Adipocyte (in vitro differentiated cells): ENCODE data around the gene MID1.
"Not testable (repeated sequence)": the region's sequence is repeated elsewhere in the genome, so short reads cannot be mapped to it uniquely, and the experiment has no call there.

Experiments used
- DNase-seq: peaks from one replicate; pipeline ENCODE4 v3.0.0-alpha.2; 2015; ENCODE audit warnings: low read depth
- H3K27me3 ChIP-seq: replicated peaks from 2 replicates; pipeline ENCODE4 v1.7.0; 2013; ENCODE audit warnings: mild to moderate bottlenecking, low read length, moderate library complexity; ENCODE audit not compliant: control insufficient read depth, insufficient read depth
- H3K36me3 ChIP-seq: 2 replicates; pipeline ENCODE4 v1.7.0; 2013; ENCODE audit warnings: low read length, mild to moderate bottlenecking, moderate library complexity; ENCODE audit not compliant: control insufficient read depth, insufficient read depth, severe bottlenecking
- H3K4me1 ChIP-seq: 2 replicates; pipeline ENCODE4 v1.7.0; 2013; ENCODE audit warnings: mild to moderate bottlenecking, low read length, moderate library complexity; ENCODE audit not compliant: control insufficient read depth, insufficient read depth
- H3K4me3 ChIP-seq: 2 replicates; pipeline ENCODE4 v1.7.0; 2013; ENCODE audit warnings: mild to moderate bottlenecking, low read length, moderate library complexity
- H3K9ac ChIP-seq: 2 replicates; pipeline ENCODE4 v1.7.0; 2013; ENCODE audit warnings: mild to moderate bottlenecking, low read length, moderate library complexity
- H3K9me3 ChIP-seq: 2 replicates; pipeline ENCODE4 v1.7.0; 2013; ENCODE audit warnings: mild to moderate bottlenecking, low read length, moderate library complexity; ENCODE audit not compliant: control insufficient read depth

MID1 gene

DNA sequence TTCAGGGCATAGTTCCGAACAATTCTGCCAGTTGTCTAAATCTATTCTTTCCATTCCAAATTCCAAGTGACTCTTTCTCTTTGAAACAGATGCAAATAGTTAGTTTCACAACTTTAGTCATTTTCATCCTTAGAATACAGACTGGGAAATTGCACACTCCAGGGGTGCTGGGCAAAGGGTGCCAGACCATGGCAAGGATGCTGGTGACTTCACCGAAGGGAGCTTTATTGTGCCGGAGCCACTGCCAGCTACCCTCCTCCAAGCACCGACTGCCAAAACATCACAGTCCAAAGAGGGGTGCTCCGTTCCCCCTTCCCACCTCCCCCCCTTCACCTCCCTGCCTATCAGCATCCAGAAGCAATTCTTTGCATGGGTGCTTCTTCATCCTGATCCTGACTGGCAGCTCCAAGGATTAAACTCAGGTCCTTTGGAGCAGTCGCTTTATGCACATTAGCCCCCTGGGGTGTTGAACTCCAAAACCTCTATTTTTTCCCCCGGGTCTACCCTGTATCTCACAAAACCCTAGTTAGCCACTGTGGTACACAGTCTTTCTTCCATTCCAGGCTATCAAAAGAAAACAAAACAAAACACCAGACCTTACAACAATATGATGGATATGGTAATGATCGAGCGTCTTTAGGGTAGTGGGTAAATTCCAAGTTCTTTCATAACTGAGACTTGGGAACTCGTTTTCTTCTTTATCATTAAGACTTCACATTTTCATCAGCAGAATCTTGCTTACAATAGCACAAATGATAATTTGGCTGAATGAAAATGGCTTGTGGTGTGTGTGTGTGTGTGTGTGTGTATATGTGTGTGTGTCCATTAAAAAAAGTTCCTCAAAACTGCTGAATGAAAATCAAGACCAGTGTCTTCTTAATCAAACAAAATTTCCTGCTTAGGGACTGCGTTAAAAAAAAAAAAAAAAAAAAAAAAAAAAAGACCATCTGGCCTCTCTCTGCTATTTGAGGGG is 28.7 kb downstream of the MID1 start:
- Histone ChIP-seq H3K9ac (no peak overlapping the region), H3K36me3 (no peaks in the 10 kb centered on the region), H3K27me3 (no peaks in the 10 kb centered on the region), H3K4me3 (no peak overlapping the region), H3K4me1 (no peaks in the 10 kb centered on the region), H3K9me3 (no peaks in the 10 kb centered on the region)
- no peak for DNase-seq

- H3K4me3 ChIP-seq, H3K9ac ChIP-seq, H3K9me3 ChIP-seq, H3K4me1 ChIP-seq, H3K27me3 ChIP-seq, DNase-seq, H3K36me3 ChIP-seq: not testable (repeated sequence)
These were observed 30.6 kb downstream of the MID1 start for GRCh38 chrX:10589787-10590186.

DNA sequence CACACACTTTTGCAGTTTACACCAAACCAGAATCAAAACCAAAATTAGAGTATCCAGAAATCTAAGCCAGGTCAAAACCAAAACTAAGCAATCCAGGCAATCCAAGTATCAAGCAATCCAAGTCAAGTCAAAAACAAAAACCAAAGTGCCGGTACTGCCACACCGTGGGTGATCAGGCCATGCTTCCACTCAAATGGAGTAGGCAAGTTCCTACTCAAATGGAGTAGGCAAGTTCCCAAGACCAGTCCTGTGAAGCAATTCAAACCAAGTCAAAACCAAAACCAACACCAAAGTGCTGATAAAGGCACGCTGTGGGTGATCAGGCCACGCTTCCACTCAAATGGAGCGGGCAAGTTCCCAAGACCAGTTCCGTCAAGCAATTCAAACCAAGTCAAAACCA is 31.3 kb downstream of the MID1 start:
- no peak overlapping the region for H3K9ac ChIP-seq
- H3K4me1 ChIP-seq: no peaks in the 10 kb centered on the region
- no peaks in the 10 kb centered on the region for H3K36me3 ChIP-seq
- no peak for DNase-seq
- no peaks in the 10 kb centered on the region for H3K27me3 ChIP-seq
- H3K9me3 ChIP-seq: peaks cover 8% of the 10 kb centered on the region
- no peak overlapping the region for H3K4me3 ChIP-seq

- peaks cover 10% of the 10 kb centered on the region for H3K4me1 ChIP-seq
- not testable (repeated sequence) for DNase-seq, H3K9ac ChIP-seq, H3K4me3 ChIP-seq, H3K36me3 ChIP-seq, H3K27me3 ChIP-seq
- H3K9me3 ChIP-seq: peaks cover 14% of the 10 kb centered on the region
These were observed 35.5 kb downstream of the MID1 start for GRCh38 chrX:10584882-10585281.

GRCh38 chrX:10582945-10583344 is 37.4 kb downstream of the MID1 start:
- H3K4me1 ChIP-seq: peaks cover 25% of the 10 kb centered on the region
- no peaks in the 10 kb centered on the region for H3K27me3 ChIP-seq
- DNase-seq: peak; percentile 24
- peaks cover 14% of the 10 kb centered on the region for H3K9me3 ChIP-seq
- H3K36me3 ChIP-seq: no peaks in the 10 kb centered on the region
- no peak overlapping the region for H3K4me3 ChIP-seq
- H3K9ac ChIP-seq: no peak overlapping the region

DNA sequence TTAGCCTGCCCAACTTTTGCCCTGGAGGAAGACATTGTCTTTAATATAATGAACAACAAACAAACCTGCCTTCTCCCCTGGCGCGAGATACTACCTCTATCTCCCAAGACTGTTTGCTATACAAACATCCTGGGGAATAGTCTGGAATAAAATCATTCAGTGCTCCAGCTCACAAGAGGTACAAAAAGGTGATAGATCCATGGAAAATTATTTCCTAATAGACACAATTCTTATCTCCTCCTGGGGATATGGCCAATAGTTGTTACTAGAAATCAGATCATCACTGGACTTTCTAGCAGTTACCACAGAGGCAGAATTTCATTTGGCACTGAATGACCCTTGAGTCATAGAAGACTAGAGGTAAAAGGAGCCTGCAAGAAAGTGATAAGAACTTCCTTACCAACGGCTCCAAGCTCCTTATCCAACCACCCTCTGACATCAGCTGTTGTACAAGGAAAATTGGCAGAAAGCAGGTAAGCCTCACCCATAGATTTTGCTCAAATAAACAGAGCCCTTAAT is 38.1 kb downstream of the MID1 start:
- peaks cover 14% of the 10 kb centered on the region for H3K9me3 ChIP-seq
- H3K36me3 ChIP-seq: no peaks in the 10 kb centered on the region
- no peak overlapping the region for H3K4me3 ChIP-seq
- H3K9ac ChIP-seq: no peak overlapping the region
- H3K4me1 ChIP-seq: peaks cover 28% of the 10 kb centered on the region
- DNase-seq: no peak
- H3K27me3 ChIP-seq: no peaks in the 10 kb centered on the region

DNA sequence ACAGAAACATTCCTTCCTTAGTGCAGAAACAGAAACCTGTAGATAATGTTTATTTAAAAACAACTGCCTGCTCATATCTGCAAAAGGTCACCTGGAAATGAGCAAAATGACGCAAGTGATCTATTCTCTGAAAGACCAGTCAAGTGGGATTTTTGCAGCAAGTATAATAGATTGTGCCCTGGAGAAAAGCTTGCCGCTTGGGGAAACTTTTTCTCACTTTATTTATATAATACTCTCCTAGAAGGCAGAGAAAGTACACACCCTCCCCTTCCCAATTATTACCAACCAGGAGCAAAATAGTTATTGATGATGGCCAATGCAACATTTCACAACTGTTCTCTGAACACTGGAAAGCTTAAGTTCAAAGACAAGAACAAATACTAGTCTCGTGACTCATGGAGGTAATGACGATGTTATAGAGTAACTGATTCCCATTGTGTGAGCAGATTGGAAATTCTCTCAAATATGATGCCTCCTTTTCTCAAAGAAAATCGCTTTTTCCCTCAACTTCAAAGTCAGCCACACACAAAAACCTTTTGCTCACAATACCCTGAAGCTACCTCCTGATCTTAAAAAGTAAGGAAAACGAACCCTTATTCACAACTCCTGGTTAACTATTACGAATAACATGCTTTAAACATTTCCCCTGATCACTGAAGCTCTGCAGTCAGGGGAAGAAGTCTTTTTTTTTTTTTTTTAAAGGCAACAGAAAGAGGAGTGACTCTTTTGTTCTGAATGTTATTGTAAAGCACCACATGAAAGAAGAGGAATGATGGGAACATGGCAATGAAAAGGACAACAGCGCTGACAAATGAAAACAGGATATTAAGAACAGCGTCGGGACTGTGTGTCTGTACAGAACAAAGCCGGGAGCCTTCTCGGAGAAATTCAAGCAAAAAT is 41.0 kb downstream of the MID1 start:
- peak overlapping the region; percentile 2 for H3K9ac ChIP-seq
- H3K9me3 ChIP-seq: peaks cover 9% of the 10 kb centered on the region
- H3K27me3 ChIP-seq: no peaks in the 10 kb centered on the region
- H3K4me3 ChIP-seq: peak overlapping the region; percentile 40
- H3K4me1 ChIP-seq: peaks cover 38% of the 10 kb centered on the region
- no peaks in the 10 kb centered on the region for H3K36me3 ChIP-seq
- DNase-seq: peak; percentile 67

DNA sequence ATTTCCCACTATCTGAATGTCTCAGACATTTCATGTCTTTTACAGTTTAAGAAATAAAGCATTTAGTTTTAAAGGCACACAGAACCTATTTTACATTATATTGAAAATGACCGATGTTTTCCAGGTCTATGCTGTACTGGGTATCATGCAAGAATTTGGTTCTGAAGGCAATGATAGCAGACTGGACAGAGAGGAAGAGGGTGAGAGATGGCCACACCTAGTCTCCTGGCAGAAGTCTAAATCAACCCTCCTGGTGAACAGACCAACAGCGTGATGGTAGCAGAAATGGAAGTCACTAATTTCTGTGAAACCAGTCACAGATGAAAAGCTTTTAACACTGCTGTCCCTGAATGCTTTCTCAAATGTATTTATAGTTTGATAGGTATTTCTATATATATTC is 41.9 kb downstream of the MID1 start:
- Histone ChIP-seq H3K4me3 (no peak overlapping the region), H3K36me3 (no peaks in the 10 kb centered on the region), H3K9me3 (peaks cover 12% of the 10 kb centered on the region), H3K27me3 (no peaks in the 10 kb centered on the region), H3K4me1 (peaks cover 38% of the 10 kb centered on the region), H3K9ac (no peak overlapping the region)
- DNase-seq: no peak

DNA sequence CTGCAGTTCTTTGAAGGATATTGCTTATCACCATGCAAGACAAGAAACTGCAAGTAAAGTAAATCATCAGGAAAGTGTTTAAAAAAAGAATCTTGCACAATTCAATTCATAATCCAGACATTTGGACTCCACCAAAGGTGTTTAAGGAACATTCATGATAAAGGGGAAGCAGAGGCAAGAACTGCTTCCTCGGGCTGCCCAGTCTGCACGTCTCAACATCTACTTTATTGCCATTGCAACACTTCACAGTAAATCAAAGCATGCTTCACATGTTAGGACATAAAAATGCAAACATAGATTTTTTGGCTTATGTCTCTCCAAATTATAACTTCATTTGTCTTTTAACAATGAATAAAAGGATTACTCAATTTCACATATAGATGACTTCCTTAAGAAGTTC is 42.5 kb downstream of the MID1 start:
- H3K9ac ChIP-seq: no peak overlapping the region

GRCh38 chrX:10576777-10577447 is 43.5 kb downstream of the MID1 start:
- Histone ChIP-seq H3K4me1 (peaks cover 30% of the 10 kb centered on the region), H3K27me3 (no peaks in the 10 kb centered on the region), H3K9ac (no peak overlapping the region), H3K4me3 (no peak overlapping the region), H3K36me3 (no peaks in the 10 kb centered on the region), H3K9me3 (peaks cover 15% of the 10 kb centered on the region)
- DNase-seq: no peak

More for the DNA sequence above, 42.5 kb downstream of the MID1 start:
- peak; percentile 35 for DNase-seq
- H3K36me3 ChIP-seq: no peaks in the 10 kb centered on the region
- H3K27me3 ChIP-seq: no peaks in the 10 kb centered on the region
- peaks cover 38% of the 10 kb centered on the region for H3K4me1 ChIP-seq
- H3K9me3 ChIP-seq: peaks cover 13% of the 10 kb centered on the region
- no peak overlapping the region for H3K4me3 ChIP-seq
